Fibroblast of pulmonary artery (primary cell): ENCODE measurements around the gene CRTC1.
A peak's percentile ranks its signal among the peaks of the same experiment; 100 is the strongest.

Experiments
- DNase-seq: peaks from one replicate; pipeline ENCODE4 v3.0.0-alpha.2; 2010; ENCODE audit warnings: low read depth
- H3K4me3 ChIP-seq: replicated peaks from 2 replicates; pipeline ENCODE4 v1.5.1; 2011; ENCODE audit warnings: low read depth, mild to moderate bottlenecking, control low read depth, low read length, moderate library complexity
- TF ChIP-seq, protein P1 (sequence below): IDR thresholded peaks from 2 replicates; pipeline ENCODE4 v1.5.1; 2011; ENCODE audit warnings: mild to moderate bottlenecking, control low read depth, low read length, inconsistent platforms; ENCODE audit errors: missing control alignments

The CRTC1 gene

DNA sequence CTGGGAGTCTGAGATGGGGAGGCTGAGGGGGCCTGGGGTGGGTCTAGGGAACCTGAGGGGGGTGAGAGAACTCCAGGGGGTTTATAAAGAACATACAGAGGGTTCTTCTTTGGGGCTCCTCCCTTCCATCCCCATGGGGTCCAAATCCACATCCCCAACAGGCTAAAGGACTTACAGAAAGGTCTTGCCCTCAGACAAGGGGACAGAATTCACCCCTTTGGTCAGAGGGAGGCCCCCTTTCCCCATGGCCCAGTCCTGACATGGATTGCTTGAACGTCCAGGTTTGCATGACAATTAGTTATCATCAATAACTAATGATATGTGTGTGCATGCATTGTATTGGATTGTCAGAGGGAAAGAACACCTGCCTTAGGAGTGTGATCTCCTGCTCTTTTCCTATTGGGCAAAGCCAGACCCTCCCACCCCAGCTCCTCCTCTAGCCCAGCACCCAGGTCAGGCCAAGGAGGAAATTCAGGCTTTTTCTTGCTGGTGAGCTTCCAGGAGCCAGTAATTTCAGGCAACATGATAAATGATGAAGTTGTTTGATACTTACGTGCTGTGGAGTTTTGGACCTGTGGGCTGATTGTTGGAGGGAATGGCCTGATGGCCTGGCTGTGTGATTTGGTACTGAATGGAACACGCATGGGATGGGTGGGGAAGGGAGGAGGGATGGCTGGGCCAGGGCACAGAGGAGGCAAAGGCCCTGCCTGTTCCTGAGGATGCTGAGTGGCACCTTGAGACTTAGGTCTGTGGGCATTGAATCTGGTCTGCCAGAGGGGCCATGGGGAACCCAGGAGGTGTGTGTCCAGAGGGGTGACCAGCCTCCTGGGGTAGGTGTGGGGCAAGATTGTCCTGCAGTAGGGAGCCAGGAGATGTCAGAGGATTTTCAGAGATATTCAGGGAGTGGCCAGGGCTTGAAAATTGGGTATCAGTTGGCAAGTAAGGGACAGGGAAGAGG lies 45.5 kb upstream of the CRTC1 start:
- DNase-seq = no peak
- peak overlapping the region; percentile 74 for H3K4me3 ChIP-seq
- TF ChIP-seq, protein P1, sequence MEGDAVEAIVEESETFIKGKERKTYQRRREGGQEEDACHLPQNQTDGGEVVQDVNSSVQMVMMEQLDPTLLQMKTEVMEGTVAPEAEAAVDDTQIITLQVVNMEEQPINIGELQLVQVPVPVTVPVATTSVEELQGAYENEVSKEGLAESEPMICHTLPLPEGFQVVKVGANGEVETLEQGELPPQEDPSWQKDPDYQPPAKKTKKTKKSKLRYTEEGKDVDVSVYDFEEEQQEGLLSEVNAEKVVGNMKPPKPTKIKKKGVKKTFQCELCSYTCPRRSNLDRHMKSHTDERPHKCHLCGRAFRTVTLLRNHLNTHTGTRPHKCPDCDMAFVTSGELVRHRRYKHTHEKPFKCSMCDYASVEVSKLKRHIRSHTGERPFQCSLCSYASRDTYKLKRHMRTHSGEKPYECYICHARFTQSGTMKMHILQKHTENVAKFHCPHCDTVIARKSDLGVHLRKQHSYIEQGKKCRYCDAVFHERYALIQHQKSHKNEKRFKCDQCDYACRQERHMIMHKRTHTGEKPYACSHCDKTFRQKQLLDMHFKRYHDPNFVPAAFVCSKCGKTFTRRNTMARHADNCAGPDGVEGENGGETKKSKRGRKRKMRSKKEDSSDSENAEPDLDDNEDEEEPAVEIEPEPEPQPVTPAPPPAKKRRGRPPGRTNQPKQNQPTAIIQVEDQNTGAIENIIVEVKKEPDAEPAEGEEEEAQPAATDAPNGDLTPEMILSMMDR = no peak

GRCh38 chr19:18639706-18640243 lies 43.7 kb upstream of the CRTC1 start:
- TF ChIP-seq, protein P1 = no peak
- H3K4me3 ChIP-seq = no peak overlapping the region
- DNase-seq = no peak

DNA sequence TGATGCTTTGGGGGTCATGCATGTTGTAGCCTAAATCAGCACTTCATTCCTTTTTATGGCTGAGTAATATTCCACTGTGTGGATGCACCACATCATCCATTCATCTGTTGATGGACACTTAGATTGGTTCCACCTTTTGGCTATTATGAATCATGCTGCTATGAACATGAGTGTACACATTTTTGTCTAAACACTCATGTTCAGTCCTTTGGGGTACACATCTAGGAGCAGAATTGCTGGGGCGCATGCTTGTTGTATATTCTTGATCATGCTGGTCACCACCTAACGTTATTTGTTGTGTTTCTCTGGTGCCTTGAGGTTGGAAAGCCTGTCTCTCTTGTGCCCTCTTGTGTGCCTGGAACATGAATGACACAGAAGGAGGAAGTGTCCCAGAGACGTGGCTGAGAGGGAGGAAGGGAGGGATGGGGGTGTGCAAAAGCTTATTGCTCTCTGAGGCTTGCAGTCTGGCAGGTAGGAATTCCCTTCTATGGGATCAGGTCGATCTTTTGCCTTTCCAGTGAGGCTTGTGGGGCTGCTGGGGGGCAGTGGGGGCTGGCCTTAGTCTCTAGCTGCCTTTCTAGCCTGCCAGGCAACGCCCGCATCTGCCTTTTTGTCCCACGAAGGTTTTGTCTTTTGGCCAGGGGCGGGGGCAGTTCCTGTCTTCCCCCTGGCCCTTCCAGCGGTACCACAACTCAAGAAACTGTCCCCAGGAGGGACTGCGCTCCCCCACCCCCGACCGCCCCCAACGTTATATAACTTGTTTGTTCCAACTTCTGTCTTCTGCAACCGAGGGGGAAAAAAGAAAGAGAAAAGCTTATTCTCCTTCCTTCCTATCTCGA lies 39.1 kb upstream of the CRTC1 start:
- no peak for DNase-seq
- TF ChIP-seq, protein P1 = no peak
- H3K4me3 ChIP-seq = no peak overlapping the region

- TF ChIP-seq, protein P1 = no peak
- no peak overlapping the region for H3K4me3 ChIP-seq
- no peak for DNase-seq
Measured at GRCh38 chr19:18645035-18645511, 38.4 kb upstream of the CRTC1 start.

DNA sequence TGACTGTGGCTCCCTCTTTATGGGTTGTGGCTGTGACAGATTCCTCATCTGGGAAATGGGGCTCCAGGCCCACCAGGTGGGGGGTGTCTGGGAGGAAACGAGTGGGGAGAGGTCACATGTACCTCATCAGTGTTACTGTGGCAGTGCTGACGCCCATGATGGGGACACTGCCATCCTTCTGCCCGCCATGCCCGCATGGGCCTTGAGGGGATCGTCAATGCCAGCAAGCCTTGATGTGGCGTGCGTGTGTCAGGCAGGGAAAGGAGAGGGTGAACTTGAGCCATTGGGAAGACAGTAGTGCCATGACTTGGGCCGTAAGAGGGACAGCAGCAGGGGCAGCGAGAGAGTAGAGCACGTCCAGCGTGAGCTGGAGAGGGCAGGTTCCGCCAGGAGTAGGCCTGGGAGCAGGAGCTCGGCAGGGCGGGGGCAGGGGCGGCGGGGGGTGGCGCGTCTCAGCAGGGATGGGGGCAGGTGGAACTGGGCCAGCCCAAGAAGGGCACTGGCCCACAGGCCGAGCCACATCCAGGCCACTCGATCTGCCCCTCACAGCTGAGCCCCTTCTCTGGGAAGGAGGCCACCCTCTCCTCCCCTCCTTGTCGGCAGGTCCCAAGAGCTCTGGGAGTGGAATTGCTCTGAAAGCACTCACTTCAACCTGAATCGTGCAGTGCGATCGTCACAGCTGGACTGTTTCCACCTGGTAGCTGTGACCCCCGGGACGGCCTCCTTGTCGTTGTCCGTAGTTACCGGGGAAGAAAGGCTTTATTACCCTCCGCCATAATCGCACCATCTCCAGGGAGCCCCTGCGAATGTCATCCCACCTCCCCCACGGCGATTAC lies 36.7 kb upstream of the CRTC1 start:
- TF ChIP-seq, protein P1 = no peak
- no peak overlapping the region for H3K4me3 ChIP-seq
- DNase-seq = no peak

- DNase-seq = no peak
- no peak overlapping the region for H3K4me3 ChIP-seq
- TF ChIP-seq, protein P1 = no peak
Measured at GRCh38 chr19:18647371-18647767, 36.1 kb upstream of the CRTC1 start.
